Stimulated activated CD4-positive, alpha-beta T cell treated with anti-CD3 and anti-CD28 coated beads, Interleukin-4, amount 100 ng/mL, for 4 hours (primary cell): ENCODE data around the gene DPH1.
A peak's percentile ranks its signal among the peaks of the same experiment; 100 is the strongest.
"Not testable (repeated sequence)": the region's sequence is repeated elsewhere in the genome, so short reads cannot be mapped to it uniquely, and the experiment has no call there.

Experiments used
- DNase-seq, 2 experiments: peaks; one replicate each; pipeline ENCODE4 v3.0.0-alpha.2; 2020

DPH1 gene

DNA sequence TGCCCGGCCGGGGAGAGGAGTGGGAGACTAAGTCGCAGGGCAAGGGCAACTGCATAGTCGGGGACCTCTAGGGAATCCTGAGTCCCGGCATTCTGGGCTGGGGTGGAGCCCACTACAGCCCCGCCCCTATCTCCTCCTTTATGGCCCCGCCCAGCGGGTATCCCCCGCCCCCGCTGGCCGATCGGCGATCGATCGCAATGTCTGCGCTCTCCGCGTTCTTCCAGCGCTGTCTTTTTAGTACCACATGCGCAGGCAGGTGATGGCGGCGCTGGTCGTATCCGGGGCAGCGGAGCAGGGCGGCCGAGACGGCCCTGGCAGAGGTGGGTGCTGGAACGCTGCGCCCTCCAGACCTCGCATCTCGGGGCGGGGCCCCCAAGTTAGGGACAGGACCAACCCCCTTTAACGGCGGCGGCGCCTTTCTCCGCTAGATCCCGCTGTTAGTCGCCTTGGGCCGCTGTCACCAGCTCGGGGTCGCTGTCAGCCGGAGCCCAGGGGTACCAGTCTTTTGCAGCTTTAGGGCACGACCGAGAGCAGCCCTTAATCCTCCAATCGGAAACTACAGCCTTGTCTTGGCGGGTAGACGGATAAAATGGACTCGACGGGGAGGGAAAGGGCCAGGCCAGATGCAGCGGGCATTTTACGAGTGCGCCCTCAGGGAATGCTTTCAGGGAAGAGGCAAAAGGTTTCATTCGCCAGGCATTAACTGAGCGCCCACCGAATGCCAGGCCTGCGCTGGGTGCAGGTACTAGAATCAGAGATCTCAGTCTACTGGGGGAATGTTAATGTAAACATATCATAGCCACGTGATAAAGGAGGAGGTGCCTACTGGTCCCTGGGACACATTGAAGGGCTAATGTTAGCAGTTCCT is at the start of gene DPH1:
TSS of gene DPH1 (plus strand) at position 243 of the 868 bp plus-strand sequence. CDS start at position 260, 17 bp downstream.
- peak; percentile 83 to 86 for DNase-seq

DNA sequence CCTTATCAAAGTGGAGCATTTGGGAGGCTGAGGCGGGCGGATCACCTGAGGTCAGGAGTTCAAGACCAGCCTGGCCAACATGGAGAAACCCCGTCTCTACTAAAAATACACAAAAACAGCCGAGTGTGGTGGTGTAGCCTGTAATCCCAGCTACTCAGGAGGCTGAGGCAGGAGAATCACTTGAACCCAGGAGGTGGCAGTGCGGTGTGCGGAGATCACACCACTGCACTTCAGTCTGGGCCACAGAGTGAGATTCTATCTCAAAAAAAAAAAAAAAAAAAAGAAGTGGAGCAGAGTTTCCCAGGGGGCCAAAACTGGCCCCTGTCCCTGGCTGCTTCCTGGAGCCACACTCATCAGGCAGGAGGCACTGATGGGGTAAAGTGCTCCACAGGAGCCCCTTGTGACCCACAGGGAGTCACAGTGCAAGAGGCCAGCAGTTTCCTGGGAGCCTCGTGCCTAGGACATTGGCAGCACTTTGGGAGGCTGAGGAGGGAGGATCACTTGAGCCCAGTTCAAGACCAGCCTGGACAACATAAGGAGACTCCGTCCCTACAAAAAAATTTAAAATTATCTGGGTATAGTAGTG is 49.2 kb upstream of the DPH1 start:
- DNase-seq = no peak

DNA sequence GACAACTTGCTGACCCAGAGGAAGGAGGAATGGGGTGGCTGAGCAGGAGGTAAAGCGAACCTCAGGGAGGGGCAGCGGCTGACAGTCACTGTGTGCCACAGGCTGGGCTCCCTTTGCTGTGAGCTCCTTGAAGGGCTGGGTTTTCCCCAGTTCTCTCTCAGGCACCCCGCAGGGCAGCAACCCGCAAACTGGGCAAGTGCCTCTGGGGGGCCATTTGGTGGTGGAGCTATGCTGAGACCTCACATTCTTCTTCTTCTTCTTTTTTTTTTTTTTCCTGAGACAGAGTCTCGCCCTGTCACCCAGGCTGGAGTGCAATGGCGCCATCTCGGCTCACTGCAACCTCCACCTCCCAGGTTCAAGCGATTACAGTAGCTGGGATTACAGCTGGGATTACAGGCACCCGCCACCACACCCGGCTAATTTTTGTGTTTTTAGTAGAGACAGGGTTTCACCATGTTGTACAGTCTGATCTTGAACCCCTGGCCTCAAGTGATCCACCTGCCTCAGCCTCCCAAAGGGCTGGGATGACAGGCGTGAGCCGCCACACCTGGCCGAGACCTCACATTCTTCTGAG is 47.1 kb upstream of the DPH1 start:
- DNase-seq = not testable (repeated sequence)

DNA sequence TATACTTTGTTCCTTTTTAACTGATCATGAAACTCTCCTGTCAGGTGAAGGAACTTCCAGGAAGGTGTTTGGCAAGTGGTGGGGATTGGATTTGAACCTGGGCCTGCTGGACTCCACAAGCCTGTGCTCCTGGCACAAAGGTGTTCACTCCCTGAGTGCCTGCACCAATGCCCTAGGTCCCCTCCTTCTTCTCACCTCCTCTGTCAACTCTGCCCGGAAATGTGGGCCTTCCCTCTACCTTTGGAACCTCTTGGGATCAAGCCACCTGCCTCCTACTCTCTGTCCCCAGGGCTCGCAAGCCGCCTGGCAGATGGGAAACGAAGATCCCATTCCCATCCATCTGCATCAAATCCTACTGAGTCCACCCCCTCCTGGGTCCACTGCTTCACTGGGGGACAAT is 44.9 kb upstream of the DPH1 start:
- no peak for DNase-seq

DNA sequence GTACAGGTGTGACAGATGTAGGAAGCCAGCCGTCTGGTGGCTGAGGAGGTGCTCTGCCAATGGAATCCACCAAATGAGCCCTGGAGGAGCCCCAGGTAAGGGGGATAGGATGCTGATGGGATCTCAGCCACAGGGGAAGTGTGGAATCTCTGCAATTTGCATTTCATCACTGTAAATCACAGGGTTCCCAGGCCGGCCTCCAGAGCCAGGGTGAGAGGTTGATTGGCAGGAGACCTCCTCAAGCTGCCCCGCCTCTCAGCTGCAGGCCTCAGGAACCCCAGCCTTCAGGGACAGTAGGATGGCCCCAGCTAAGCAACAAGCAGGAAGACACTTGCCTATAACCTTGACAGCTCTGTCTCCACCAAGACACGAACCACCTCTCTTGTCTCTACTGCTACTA is 44.3 kb upstream of the DPH1 start:
- DNase-seq = no peak

DNA sequence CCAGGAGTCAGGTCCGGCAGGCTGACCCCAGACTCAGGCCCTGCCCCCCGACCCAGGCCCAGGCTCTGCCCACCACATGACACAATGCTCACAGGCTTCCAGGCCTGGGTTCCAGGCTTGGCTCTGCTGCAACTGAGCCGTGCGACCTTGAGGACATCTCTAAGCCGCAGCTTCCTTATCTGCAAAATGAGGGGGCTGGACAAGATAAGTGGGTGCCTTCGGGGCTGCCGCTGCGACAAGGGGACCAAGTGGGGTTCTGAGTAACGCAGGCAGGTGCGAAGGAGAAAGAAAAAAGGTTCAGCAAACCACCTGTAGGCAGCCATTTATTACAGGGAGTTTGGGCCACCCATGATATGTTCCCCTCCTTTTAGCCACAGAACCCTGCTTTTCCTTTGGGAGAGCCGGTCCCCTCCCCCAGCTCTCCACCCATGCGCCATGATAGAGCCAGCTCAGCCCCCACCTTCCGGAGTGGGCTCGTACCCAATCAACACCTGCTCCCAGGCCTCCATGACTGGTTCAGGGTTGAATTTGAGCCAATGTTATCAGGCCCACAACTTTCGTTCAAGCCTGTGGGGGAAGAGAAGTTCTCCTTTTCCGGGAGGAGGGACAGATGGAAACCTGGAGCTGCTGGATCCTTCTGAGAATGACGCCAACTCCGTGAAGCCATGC is 43.0 kb upstream of the DPH1 start:
- DNase-seq = no peak

DNA sequence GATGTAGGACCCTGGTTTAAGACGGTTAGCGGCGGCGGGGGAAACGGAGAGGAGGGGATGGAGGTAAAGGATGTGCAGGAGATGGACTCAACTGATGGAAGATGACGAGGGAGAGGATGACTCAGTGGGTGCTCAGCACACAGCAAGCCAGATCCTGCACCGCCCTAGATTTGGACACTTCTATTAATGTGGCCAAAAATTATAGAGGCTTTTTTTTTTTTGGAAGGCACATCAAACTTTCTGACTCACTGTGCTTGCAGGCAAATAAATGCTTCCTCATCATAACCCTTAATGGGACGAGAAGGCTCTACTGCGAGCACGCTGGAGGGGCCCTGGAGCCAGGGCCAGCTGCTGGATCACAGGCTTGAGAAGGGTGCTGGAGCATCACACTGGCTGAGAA is 40.8 kb upstream of the DPH1 start:
- DNase-seq = no peak

DNA sequence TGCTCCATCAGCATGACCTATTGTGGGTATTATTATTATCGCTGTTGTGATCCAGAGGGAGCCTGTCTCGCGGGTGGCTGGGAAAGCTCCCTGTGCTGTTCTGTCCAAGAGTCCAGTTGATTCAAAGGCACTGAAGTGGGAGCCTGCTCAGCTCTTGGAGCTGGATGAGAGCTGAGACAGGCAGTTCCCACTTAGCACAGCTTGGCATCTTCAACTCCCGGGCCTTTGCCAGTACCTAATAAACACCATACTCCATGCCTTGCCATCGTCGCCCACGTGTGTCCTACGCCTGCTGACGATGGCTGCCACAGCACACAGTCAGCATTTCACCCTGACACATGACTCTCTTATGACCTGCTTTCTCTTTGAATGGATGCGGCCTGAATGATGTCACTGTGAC is 37.4 kb upstream of the DPH1 start:
- DNase-seq = no peak

DNA sequence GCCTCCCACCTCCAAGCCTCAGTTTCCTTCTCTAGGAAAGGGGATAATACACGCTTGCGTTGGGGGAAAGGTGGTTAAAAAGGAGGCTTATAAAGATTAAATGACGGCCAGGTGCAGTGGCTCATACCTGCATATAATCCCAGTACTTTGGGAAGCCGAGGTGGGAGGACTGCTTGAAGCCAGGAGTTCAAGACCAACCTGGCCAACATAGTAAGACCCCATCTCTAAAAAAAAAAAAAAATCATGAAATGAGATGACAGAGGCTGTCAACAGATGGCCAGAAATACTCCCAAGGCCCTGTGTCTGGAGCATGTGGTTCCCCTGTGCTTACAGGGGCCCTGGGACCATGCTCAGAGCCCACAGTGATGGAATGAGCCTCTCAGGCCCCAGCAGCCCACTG is 35.2 kb upstream of the DPH1 start:
- DNase-seq = no peak

DNA sequence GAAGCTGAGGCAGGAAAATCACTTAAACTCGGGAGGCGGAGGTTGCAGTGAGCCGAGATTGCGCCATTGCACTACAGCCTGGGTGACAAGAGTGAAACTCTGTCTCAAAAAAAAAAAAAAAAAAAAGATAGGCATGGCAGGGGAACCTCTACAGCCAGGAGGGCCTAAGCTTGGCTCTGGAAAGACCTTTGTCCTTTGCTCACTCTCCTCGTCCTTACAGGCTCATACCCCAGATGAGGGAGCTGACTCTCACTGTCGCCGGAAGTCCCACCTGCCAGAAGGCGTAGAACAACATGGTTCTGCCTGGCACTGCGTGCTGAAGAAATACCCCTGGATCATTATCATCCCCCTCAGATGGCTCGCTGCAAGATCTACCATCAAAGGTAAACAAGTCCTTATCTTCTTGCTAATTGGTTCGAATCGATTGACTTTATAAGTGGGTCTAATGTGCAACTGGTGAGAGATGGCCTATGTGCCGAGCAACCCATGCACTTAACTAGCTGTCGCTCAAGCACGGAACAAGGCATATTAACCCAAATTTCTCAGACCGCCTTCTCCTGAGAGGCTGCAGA is 34.5 kb upstream of the DPH1 start:
- DNase-seq = no peak

DNA sequence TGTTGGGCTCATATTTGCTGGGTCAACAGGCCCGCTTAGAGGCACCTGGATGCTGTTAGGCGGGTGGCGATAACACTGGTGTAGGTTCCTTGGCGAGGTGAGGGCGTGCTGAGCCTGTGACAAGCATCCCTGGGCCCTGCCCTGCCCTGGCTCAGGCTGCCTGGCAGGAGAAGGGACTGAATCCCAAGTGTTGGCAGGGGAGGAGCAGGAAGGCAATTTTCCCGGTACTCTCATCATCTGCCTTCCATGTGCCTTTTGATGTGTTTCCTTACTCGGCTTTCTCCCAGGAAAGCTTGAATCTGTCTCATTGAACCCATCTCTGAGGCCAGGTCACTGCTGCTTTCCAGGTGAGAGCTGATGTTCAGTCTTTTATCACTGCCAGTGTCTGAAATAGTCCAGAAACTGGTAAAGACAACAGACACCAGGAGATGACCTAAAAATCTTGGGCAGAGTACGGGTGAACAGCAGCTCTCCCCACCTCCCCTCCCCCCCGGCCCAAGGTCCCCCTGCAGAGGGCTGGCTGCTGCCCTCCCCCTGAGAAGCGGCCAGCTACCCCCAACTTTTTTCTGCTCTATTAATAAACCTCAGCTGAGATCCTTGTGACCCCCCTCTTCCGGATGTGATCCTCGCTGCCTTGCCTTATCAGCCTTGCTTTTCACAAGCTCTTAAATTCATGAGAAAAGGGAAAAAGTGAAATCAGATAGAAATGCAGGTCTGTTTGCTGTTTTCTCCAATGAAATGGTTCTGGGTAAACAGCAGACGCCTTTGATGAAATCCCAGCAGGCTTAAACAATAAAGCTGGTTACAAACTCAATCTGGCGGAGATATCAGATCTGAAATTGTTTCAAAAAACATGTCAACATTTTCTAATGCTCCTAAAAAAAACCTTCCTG is 33.8 kb upstream of the DPH1 start:
- DNase-seq = no peak

DNA sequence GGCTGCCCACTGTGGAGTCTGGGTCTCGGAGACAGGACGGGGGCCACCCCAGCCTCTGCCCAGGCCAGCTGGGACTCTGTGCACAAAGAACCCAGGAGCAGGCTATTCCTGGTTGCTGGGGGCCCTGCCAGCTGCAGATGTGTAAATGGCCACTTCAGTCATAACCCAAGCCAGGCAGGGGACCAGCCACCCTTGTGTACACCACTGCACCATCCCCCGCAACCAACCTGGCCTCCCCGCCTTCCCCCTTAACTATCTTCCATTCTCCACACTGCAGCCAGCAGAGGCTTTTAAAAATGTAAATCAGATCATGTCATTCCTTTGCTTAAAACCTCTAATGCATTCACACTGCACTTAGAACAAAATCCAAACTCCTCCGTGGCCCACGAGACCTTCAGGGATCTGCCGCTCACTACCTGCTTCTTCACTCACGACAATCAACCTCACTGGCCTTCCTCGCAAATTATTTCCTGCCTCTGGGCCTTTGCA is 33.1 kb upstream of the DPH1 start:
- no peak for DNase-seq

DNA sequence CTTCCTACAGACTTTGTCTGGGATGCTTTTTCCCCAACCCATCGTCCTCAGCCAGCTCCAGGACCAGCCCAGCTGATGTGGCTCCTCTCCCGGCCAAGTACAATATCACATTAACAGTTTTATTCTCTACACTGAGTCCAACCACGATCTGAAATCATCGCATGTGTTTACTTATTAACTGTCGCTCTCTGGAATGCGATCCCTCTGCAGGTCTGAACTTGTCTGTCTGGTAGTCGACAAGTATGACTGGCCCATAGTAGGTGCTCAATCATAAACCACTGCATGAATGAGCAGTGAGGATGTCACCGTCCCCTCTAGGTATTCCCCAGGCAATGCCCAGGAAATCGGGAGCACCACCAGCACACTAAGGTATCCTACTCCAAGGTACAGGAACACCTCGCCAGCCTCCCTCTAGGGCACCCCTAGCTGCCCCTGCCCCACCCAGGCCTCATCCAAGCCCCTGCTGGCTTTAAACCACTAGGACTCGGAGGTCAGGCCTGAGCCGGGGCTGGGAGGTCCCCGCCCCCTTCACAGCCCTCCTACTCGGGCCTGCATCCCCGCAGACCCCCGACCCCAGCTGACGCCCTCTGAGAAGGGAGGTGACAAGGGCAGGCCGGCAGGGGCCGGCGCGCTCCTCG is 32.5 kb upstream of the DPH1 start:
- DNase-seq = no peak

DNA sequence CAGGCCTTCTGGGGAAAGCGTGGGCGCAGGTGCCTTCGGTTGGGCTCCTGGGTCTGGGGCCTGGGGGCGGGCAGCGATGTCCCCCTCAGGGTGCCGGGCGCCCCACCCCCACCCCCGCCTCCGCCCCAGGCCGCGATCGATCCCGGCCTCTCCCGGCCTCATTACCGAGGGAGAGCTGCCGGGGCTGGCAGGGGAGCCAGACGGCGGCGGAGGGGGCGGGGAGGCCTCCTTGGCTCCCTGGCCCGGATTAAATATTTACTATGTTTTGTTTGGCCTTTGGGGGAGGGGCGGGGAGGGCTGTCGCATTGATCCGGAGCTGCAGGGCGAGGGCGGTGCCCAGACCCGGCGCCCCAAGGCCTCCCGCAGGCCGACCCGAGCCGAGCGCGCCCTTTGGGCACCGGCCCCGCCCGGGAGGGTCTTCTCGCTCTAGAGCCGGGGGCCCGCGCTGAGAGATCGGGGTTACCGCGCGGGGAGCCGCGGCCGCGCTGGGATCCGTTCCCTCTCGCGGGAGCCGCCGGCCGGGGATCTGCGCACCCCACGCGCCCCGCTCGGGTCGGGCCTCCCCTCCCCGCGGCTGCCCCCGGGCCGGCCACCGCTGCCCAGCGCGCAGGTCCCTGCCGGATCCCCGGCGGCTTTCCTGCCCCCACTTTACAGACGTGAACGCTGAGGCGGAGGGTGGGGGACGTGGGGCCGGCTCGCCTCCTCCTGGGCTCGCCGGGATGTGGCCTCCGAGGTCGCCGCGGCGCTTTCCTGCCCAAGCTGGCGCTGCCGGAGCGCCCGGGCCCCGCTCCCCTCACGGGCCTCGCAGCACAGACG is 31.8 kb upstream of the DPH1 start:
- no peak for DNase-seq

DNA sequence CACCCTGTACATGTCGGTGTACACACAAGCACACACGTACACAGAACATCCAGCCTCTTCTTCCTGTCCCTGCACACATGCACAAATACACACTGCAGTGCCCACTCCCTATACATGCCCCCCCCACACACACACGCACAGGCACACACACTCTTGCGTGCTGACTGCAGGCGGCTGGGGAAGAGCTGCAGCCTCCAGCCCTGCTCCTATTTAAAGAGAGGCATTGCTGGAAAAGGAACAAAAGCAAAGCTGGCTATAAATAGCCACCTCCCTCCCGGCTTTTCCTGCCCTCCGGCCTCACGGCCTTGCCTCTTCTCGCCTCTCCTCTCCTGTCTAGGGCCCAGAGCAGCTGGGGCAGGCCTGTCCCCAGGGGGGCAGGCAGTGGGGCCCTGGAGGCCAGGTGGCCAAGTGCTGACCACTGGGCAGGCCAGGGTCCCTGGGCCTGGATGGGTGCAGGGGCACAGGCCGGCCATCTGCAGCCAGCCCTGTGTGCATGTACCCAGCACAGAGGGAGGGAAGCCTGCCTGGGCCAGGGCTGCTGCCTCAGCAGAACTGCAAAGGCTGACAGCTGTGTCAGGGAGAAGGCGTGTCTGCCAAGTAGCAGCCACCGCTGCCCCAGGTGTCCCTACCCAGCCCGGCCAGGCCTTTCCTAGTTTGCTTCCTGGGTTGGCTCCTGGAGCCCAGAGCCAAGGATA is 30.2 kb upstream of the DPH1 start:
- DNase-seq = no peak

DNA sequence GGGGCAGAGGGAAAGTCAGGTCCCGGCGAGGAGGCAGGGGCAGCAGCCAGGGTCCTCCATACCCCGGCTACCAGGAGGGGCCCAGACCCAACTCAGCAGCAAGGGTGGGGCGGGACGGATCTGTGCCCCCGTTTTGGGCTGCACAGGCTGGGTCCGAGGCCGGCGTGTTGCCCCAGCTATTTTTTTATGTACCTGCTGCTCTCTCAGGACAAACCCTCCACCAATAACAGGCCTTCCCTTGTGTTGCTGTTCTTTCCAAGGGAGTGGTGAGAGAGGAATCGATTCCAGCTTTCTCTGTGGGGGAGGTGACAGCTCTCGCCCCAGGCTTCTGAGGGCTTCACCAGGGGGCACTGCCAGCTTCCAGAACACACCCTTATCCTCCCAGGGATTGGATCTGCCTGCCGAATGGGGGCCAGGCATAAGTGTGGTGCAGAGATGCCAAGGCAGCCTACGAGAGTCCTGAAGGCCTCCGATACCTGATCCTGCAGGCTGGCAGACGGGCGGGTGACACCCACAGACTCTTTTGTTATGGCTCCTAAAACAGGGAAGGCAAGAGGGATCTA is 27.1 kb upstream of the DPH1 start:
- no peak for DNase-seq

DNA sequence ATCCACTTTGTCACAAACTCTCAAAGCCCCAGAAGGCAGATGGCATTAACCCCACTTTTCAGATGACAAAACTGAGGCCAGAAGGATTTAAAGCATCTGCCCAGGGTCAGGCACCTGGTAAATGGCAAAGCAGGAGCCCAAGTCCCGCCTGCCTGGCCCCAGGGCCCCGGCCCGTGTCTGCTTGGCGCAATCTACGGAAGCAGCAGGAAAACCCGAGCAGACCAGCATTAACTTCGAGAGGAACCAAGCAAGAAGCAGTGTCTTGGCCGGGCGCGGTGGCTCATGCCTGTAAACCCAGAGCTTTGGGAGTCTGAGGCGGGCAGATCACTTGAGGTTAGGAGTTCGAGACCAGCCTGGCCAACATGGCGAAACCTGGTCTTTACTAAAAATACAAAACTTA is 26.4 kb upstream of the DPH1 start:
- DNase-seq = no peak

DNA sequence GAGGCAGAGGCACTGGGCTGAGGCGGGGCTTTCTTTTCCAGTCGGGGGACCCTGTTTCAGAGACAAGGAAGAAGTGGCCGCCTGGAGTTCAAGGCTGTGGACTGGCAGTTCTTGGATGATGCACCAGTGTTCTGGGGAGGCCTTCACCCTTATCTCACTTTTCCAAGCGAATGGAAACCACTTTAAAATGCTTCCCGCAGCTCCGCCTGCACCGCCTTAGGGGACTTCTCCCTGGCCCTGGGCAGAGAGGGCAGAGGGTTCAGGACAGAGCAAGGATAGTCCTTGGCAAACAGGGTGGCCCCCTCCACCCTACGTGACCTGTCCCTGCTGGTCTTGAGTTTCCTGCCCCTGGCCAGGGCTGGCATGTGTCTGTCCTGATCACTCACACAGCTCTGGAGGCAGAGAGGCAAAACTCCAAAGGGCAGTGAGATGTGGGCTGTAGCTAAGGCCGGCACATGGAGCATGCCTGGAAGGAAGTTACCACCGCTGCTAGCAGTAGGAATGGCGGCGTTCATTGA is 25.5 kb upstream of the DPH1 start:
- no peak for DNase-seq

DNA sequence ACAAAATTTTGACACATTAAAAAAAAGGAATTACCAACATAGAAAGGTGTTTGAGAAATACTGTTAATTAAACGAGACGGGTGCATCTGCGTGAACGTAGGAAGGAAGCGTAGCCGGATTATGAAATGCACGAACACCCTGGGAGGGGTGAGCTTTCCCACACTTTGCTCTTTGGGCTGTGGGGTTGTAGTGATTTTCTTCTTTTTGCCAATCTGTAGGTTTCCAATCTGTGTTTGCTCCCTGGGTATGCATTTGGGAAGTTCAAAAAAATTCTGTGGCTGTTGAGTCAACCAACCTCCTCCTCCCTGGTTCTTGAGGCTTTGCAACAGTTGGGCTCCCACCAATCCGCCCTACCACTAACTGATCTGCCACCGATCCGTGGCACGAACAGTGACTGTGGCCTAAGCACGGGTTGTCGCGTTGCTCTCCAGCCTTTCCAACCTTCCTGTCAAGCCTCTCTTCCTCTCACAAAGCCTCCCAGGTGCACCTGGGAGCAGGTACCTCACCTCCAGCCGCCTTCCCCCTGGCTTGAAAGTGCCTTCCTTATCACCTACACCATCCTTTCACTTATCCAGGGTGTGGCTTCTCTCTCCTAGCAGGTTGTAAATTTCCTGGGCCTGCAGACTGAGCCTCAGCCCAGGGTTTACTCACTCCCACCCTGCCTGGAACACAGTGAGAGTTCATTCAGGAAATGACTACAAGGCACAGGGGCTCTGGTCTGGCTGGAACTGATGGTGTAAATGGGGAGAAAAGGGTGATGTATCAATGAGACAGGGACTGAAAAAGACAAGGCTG is 21.4 kb upstream of the DPH1 start:
- DNase-seq = no peak
